Trophoblast cell (in vitro differentiated cells and primary cell): ENCODE measurements around the gene CHDH.

Source experiments
- DNase-seq, 2 donors: peaks; one replicate each; pipeline ENCODE4 v3.0.0-alpha.2; 2016
- H2AFZ ChIP-seq: 2 replicates; pipeline ENCODE4 v1.6.1; 2013; ENCODE audit warnings: low read length, moderate library complexity, mild to moderate bottlenecking; ENCODE audit not compliant: insufficient read depth, poor library complexity
- H2AK5ac ChIP-seq: 2 replicates; pipeline ENCODE4 v1.6.1; 2013; ENCODE audit warnings: mild to moderate bottlenecking, low read length
- H2BK120ac ChIP-seq: 2 replicates; pipeline ENCODE4 v1.6.1; 2013; ENCODE audit warnings: low read length, mild to moderate bottlenecking, moderate library complexity; ENCODE audit not compliant: insufficient read depth, poor library complexity
- H2BK12ac ChIP-seq: 2 replicates; pipeline ENCODE4 v1.6.1; 2013; ENCODE audit warnings: mild to moderate bottlenecking, low read length, moderate library complexity
- H2BK5ac ChIP-seq: 2 replicates; pipeline ENCODE4 v1.6.1; 2013; ENCODE audit warnings: low read length, low read depth, moderate library complexity, mild to moderate bottlenecking; ENCODE audit not compliant: poor library complexity
- H3K14ac ChIP-seq: 2 replicates; pipeline ENCODE4 v1.6.1; 2013; ENCODE audit warnings: mild to moderate bottlenecking, low read length
- H3K18ac ChIP-seq: 2 replicates; pipeline ENCODE4 v1.6.1; 2013; ENCODE audit warnings: mild to moderate bottlenecking, low read length
- H3K23ac ChIP-seq: 2 replicates; pipeline ENCODE4 v1.6.1; 2013; ENCODE audit warnings: low read length
- H3K27ac ChIP-seq: 2 replicates; pipeline ENCODE4 v1.5.1; 2013; ENCODE audit warnings: low read depth, mild to moderate bottlenecking, inconsistent platforms, low read length, moderate library complexity
- H3K27me3 ChIP-seq: 2 replicates; pipeline ENCODE4 v1.6.1; 2013; ENCODE audit warnings: inconsistent platforms, mild to moderate bottlenecking, low read length, moderate library complexity; ENCODE audit not compliant: insufficient read depth
- H3K36me3 ChIP-seq, 2 experiments: 1 replicate in 1 of 2; 2 replicates in 1 of 2; pipeline ENCODE4 v1.6.1; 2013; ENCODE audit warnings: low read length in 2 of 2, mild to moderate bottlenecking in 2 of 2, moderate library complexity in 1 of 2; ENCODE audit not compliant: insufficient read depth in 2 of 2, control insufficient read depth in 1 of 2
- H3K4ac ChIP-seq: 2 replicates; pipeline ENCODE4 v1.6.1; 2013; ENCODE audit warnings: low read depth, mild to moderate bottlenecking, low read length, moderate library complexity
- H3K4me1 ChIP-seq, 2 experiments: 1 replicate in 1 of 2; 2 replicates in 1 of 2; pipeline ENCODE4 v1.6.1; 2013; ENCODE audit warnings: low read length in 2 of 2, mild to moderate bottlenecking in 2 of 2, moderate library complexity in 1 of 2; ENCODE audit not compliant: insufficient read depth in 2 of 2, control insufficient read depth in 1 of 2
- H3K4me2 ChIP-seq: 2 replicates; pipeline ENCODE4 v1.6.1; 2013; ENCODE audit warnings: inconsistent platforms, mild to moderate bottlenecking, low read length, moderate library complexity
- H3K4me3 ChIP-seq: 2 replicates; pipeline ENCODE4 v1.5.1; 2013; ENCODE audit warnings: mild to moderate bottlenecking, low read depth, low read length, inconsistent platforms
- H3K79me1 ChIP-seq: one replicate; pipeline ENCODE4 v1.6.1; 2013; ENCODE audit warnings: low read length
- H3K79me2 ChIP-seq: 2 replicates; pipeline ENCODE4 v1.6.1; 2013; ENCODE audit warnings: low read length, mild to moderate bottlenecking; ENCODE audit not compliant: control insufficient read depth, insufficient read depth, poor library complexity
- H3K9ac ChIP-seq: 2 replicates; pipeline ENCODE4 v1.6.1; 2013; ENCODE audit warnings: mild to moderate bottlenecking, low read length
- H3K9me3 ChIP-seq: 2 replicates; pipeline ENCODE4 v1.6.1; 2013; ENCODE audit warnings: low read depth, mild to moderate bottlenecking, control low read depth, inconsistent platforms, low read length; ENCODE audit not compliant: insufficient read depth
- H4K12ac ChIP-seq: 2 replicates; pipeline ENCODE4 v1.6.1; 2013; ENCODE audit warnings: low read depth, mild to moderate bottlenecking, low read length, moderate library complexity
- H4K8ac ChIP-seq: 2 replicates; pipeline ENCODE4 v1.6.1; 2013; ENCODE audit warnings: low read depth, mild to moderate bottlenecking, low read length, moderate library complexity
- H4K91ac ChIP-seq: one replicate; pipeline ENCODE4 v1.6.1; 2013; ENCODE audit warnings: low read depth, mild to moderate bottlenecking, low read length, moderate library complexity
- whole genome bisulfite sequencing: extraction: QIAGEN DNeasy Blood & Tissue Kit; methylation state at CpG from one replicate; pipeline ENCODE4 v1.1.7; 2013; ENCODE audit warnings: missing lambda C conversion rate; ENCODE audit not compliant: insufficient read length, insufficient coverage; ENCODE audit errors: extremely low coverage; 5-methylcytosine and 5-hydroxymethylcytosine counted together

CHDH gene

GRCh38 chr3:53859178-53859577 lies 13.0 kb upstream of the CHDH start:
- H4K91ac ChIP-seq, result no peak overlapping the region
- no peak overlapping the region for H2BK12ac ChIP-seq
- H3K14ac ChIP-seq, result no peak overlapping the region
- H3K36me3 ChIP-seq, result peaks cover 2 to 6% of the 10 kb centered on the region in 2 experiments
- no peaks in the 10 kb centered on the region for H3K79me2 ChIP-seq
- no peak overlapping the region for H4K8ac ChIP-seq
- H3K9me3 ChIP-seq, result no peaks in the 10 kb centered on the region
- H2BK120ac ChIP-seq, result no peak overlapping the region
- no peaks in the 10 kb centered on the region for H3K27me3 ChIP-seq
- WGBS, result no CpG with 5 or more reads among the region's 6 CpGs
- no peak overlapping the region for H3K4me2 ChIP-seq
- H2AFZ ChIP-seq, result no peak overlapping the region
- H3K23ac ChIP-seq, result no peak overlapping the region
- no peak overlapping the region for H3K18ac ChIP-seq
- no peak overlapping the region for H2BK5ac ChIP-seq
- no peaks in the 10 kb centered on the region for H3K79me1 ChIP-seq
- H2AK5ac ChIP-seq, result no peak overlapping the region
- no peak overlapping the region for H3K27ac ChIP-seq
- no peak overlapping the region for H4K12ac ChIP-seq
- H3K9ac ChIP-seq, result no peak overlapping the region
- H3K4ac ChIP-seq, result no peak overlapping the region
- DNase-seq, result no peak
- no peaks in the 10 kb centered on the region for H3K4me1 ChIP-seq
- H3K4me3 ChIP-seq, result no peak overlapping the region

GRCh38 chr3:53858096-53858741 lies 12.0 kb upstream of the CHDH start:
- no peak for DNase-seq
- H2BK12ac ChIP-seq, result no peak overlapping the region
- H3K9me3 ChIP-seq, result no peaks in the 10 kb centered on the region
- H2BK5ac ChIP-seq, result no peak overlapping the region
- no peak overlapping the region for H3K23ac ChIP-seq
- H4K8ac ChIP-seq, result no peak overlapping the region
- H3K4me3 ChIP-seq, result no peak overlapping the region
- H3K27ac ChIP-seq, result no peak overlapping the region
- H3K9ac ChIP-seq, result no peak overlapping the region
- no peak overlapping the region for H2AK5ac ChIP-seq
- H2BK120ac ChIP-seq, result no peak overlapping the region
- H3K14ac ChIP-seq, result no peak overlapping the region
- no peak overlapping the region for H4K12ac ChIP-seq
- no peaks in the 10 kb centered on the region for H3K79me1 ChIP-seq
- no peaks in the 10 kb centered on the region for H3K4me1 ChIP-seq
- H3K4ac ChIP-seq, result no peak overlapping the region
- H3K36me3 ChIP-seq, result peaks cover 0 to 3% of the 10 kb centered on the region in 2 experiments
- no peak overlapping the region for H4K91ac ChIP-seq
- no CpG with 5 or more reads among the region's 7 CpGs for WGBS
- no peaks in the 10 kb centered on the region for H3K27me3 ChIP-seq
- H3K4me2 ChIP-seq, result no peak overlapping the region
- no peak overlapping the region for H3K18ac ChIP-seq
- H3K79me2 ChIP-seq, result no peaks in the 10 kb centered on the region
- no peak overlapping the region for H2AFZ ChIP-seq

DNA sequence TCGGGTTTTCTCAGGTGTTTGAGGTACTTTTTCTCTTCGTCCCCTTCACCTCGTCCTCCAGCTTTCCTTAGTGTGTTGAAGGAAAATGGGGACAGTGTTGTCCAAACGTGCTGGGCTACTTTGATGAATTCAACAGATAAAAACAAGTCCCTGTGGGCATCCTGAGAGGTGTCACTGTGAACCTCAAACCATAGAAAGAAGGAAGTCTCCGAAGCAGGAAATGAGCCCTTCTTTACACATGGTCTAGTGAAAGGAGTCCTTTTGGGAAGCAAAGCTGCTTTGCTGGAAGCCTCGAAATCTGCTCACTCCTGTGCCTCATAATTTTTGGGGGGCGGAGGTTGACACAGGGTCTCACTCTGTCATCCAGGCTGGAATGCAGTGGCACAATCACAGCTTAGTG lies 10.7 kb upstream of the CHDH start:
- no peak overlapping the region for H4K91ac ChIP-seq
- H3K4me3 ChIP-seq, result no peak overlapping the region
- H4K8ac ChIP-seq, result no peak overlapping the region
- H2AK5ac ChIP-seq, result no peak overlapping the region
- H3K18ac ChIP-seq, result no peak overlapping the region
- no peak overlapping the region for H4K12ac ChIP-seq
- no peak overlapping the region for H2BK12ac ChIP-seq
- H3K23ac ChIP-seq, result no peak overlapping the region
- no peak overlapping the region for H3K27ac ChIP-seq
- no peaks in the 10 kb centered on the region for H3K4me1 ChIP-seq
- H3K79me1 ChIP-seq, result no peaks in the 10 kb centered on the region
- no peaks in the 10 kb centered on the region for H3K9me3 ChIP-seq
- no peaks in the 10 kb centered on the region for H3K79me2 ChIP-seq
- no peaks in the 10 kb centered on the region for H3K27me3 ChIP-seq
- WGBS, result no CpG with 5 or more reads among the region's 7 CpGs
- H3K14ac ChIP-seq, result no peak overlapping the region
- peaks cover 0 to 3% of the 10 kb centered on the region in 2 experiments for H3K36me3 ChIP-seq
- H3K4me2 ChIP-seq, result no peak overlapping the region
- no peak overlapping the region for H2BK120ac ChIP-seq
- no peak for DNase-seq
- H3K4ac ChIP-seq, result no peak overlapping the region
- H2AFZ ChIP-seq, result no peak overlapping the region
- H3K9ac ChIP-seq, result no peak overlapping the region
- no peak overlapping the region for H2BK5ac ChIP-seq

GRCh38 chr3:53850895-53851294 lies 4.7 kb upstream of the CHDH start:
- H3K79me2 ChIP-seq, result no peaks in the 10 kb centered on the region
- H3K9ac ChIP-seq, result no peak overlapping the region
- no peak overlapping the region for H3K18ac ChIP-seq
- no peak overlapping the region for H3K4me3 ChIP-seq
- no peak overlapping the region for H3K14ac ChIP-seq
- H4K8ac ChIP-seq, result no peak overlapping the region
- no peak overlapping the region for H4K91ac ChIP-seq
- H2BK12ac ChIP-seq, result no peak overlapping the region
- H3K4me2 ChIP-seq, result no peak overlapping the region
- no peak overlapping the region for H3K27ac ChIP-seq
- no peak overlapping the region for H4K12ac ChIP-seq
- H2BK120ac ChIP-seq, result no peak overlapping the region
- H3K4ac ChIP-seq, result no peak overlapping the region
- H3K9me3 ChIP-seq, result peaks cover 3% of the 10 kb centered on the region
- WGBS, result no CpG with 5 or more reads among the region's 5 CpGs
- H3K36me3 ChIP-seq, result no peaks in the 10 kb centered on the region
- no peak overlapping the region for H2BK5ac ChIP-seq
- H3K79me1 ChIP-seq, result no peaks in the 10 kb centered on the region
- peaks cover 4% of the 10 kb centered on the region for H3K27me3 ChIP-seq
- H3K4me1 ChIP-seq, result peaks cover 0 to 5% of the 10 kb centered on the region in 2 experiments
- H3K23ac ChIP-seq, result no peak overlapping the region
- no peak overlapping the region for H2AK5ac ChIP-seq
- H2AFZ ChIP-seq, result no peak overlapping the region
- DNase-seq, result no peak
